ENCODE measurements around the gene PER1.

- TF ChIP-seq SP1 (IDR thresholded peaks at IDR 0.05) (no peak), FOXM1 (IDR thresholded peaks at IDR 0.05; ENCODE audit: borderline replicate concordance) (no peak), LEF1 (IDR thresholded peaks at IDR 0.05; ENCODE audit: borderline replicate concordance) (no peak), TARDBP (IDR thresholded peaks at IDR 0.05) (no peak)
These were observed 528 bp downstream of the PER1 start for GRCh38 chr17:8151641-8152111.
